A549 (cell line): ENCODE data around the gene PKHD1. TPM values are rescaled to one million over a fixed set of nuclear protein-coding genes. Genes with fewer than 3 reads are reported as not detected.

Experiments
- ATAC-seq, 2 experiments: fragments of 200-7000 bp in 1 of 2; fragments of >200 bp in 1 of 2; cut with Nextera tagmentation in 1 of 2; cut with Tn5 transposase in 1 of 2; 3 replicates each; pipeline versions ENCODE4 v1.8.0 to v1.9.1; 2018 to 2020; ENCODE audit warnings: mild to moderate bottlenecking in 1 of 2, moderate library complexity in 1 of 2
- CTCF ChIA-PET: fragments of 300-600 bp; sonication (Branson Sonifier 250); formaldehyde crosslinking; extraction: SDS; loops from one replicate; lab custom pipeline; 2021; ENCODE audit warnings: antibody characterized with exemption, inconsistent platforms; lab: Yijun Ruan, JAX
- POLR2A ChIA-PET: fragments of 350-600 bp; formaldehyde crosslinking; extraction: SDS; loops from one replicate; lab custom pipeline; 2021; ENCODE audit warnings: antibody characterized with exemption, inconsistent platforms; lab: Yijun Ruan, JAX
- DNase-seq, 2 experiments: peaks; one replicate each; pipeline versions ENCODE4 v3.0.0 to v3.0.0-alpha.2; 2011 to 2016; ENCODE audit warnings: low read depth in 1 of 2, low spot score in 1 of 2
- FAIRE-seq: peaks from 2 replicates; lab custom pipeline; 2011; peaks lifted over from hg19 to GRCh38; lab: Jason Lieb, UNC
- H3K27ac ChIP-seq, 2 experiments: fragments of >200 bp; sonication (Bioruptor Twin); formaldehyde crosslinking; 3 replicates each; pipeline ENCODE4 v1.5.1; 2016 to 2017
- H3K4me1 ChIP-seq: fragments of >200 bp; sonication (Bioruptor Twin); formaldehyde crosslinking; 3 replicates; pipeline ENCODE4 v1.6.1; 2016
- H3K4me2 ChIP-seq: fragments of >200 bp; sonication (Bioruptor Twin); formaldehyde crosslinking; 3 replicates; pipeline ENCODE4 v1.6.1; 2016
- H3K4me3 ChIP-seq: fragments of >200 bp; sonication (Bioruptor Twin); formaldehyde crosslinking; 3 replicates; pipeline ENCODE4 v1.5.1; 2016
- H3K9me3 ChIP-seq: fragments of >200 bp; sonication (Bioruptor Twin); formaldehyde crosslinking; 3 replicates; pipeline ENCODE4 v1.6.1; 2016
- ATOH8 ChIP-seq: fragments of 250-450 bp; sonication (Bioruptor Pico); IDR thresholded peaks from 2 replicates; pipeline ENCODE4 v1.5.0; 2020; ENCODE audit warnings: low read depth, mild to moderate bottlenecking, moderate library complexity
- BCL3 ChIP-seq: fragments of >200 bp; sonication (Bioruptor Twin); formaldehyde crosslinking; IDR thresholded peaks from 3 replicates; pipeline ENCODE4 v1.6.1; 2016
- CBX2 ChIP-seq: fragments of 200-600 bp; sonication (generic); IDR thresholded peaks from 2 replicates; pipeline ENCODE4 v1.6.1; 2016; ENCODE audit warnings: low read depth, mild to moderate bottlenecking, borderline replicate concordance
- CBX8 ChIP-seq: fragments of 200-600 bp; sonication (generic); IDR thresholded peaks from 2 replicates; pipeline ENCODE4 v1.6.1; 2016
- CEBPB ChIP-seq, 2 experiments: fragments of >200 bp in 1 of 2; sonication (Bioruptor Twin) in 1 of 2; formaldehyde crosslinking in 1 of 2; IDR thresholded peaks; 2 replicates each; pipeline ENCODE4 v1.6.1; 2012 to 2016
- CHD2 ChIP-seq: fragments of 150-350 bp; IDR thresholded peaks from 2 replicates; pipeline ENCODE4 v1.6.1; 2014; ENCODE audit warnings: low read length; ENCODE audit not compliant: partially characterized antibody
- EHF ChIP-seq: fragments of 250-450 bp; sonication (Bioruptor Pico); IDR thresholded peaks from 2 replicates; pipeline ENCODE4 v1.5.0; 2020; ENCODE audit warnings: mild to moderate bottlenecking
- FOSB ChIP-seq: fragments of 250-450 bp; sonication (Bioruptor Pico); IDR thresholded peaks from 2 replicates; pipeline ENCODE4 v1.5.0; 2020; ENCODE audit warnings: mild to moderate bottlenecking, moderate library complexity
- FOSL2 ChIP-seq, 2 experiments: fragments of 450-650 bp in 1 of 2; fragments of >200 bp in 1 of 2; sonication (Bioruptor Twin) in 1 of 2; formaldehyde crosslinking; IDR thresholded peaks; 2 replicates each; pipeline versions ENCODE4 v1.5.0 to v1.6.1; 2016 to 2020; ENCODE audit warnings: mild to moderate bottlenecking in 1 of 2, moderate library complexity in 1 of 2
- HDAC2 ChIP-seq: fragments of 200-600 bp; sonication (generic); IDR thresholded peaks from 2 replicates; pipeline ENCODE4 v1.6.1; 2016
- HEYL ChIP-seq: fragments of 250-450 bp; sonication (Bioruptor Pico); IDR thresholded peaks from 2 replicates; pipeline ENCODE4 v1.8.0; 2021; ENCODE audit warnings: mild to moderate bottlenecking, moderate library complexity
- HMGXB4 ChIP-seq: fragments of 250-450 bp; sonication (Bioruptor Pico); IDR thresholded peaks from 2 replicates; pipeline ENCODE4 v1.5.0; 2021; ENCODE audit warnings: mild to moderate bottlenecking, moderate library complexity, borderline replicate concordance
- HOXA7 ChIP-seq: fragments of 250-450 bp; sonication (Bioruptor Pico); IDR thresholded peaks from 2 replicates; pipeline ENCODE4 v1.5.0; 2020; ENCODE audit warnings: mild to moderate bottlenecking, moderate library complexity
- HOXB13 ChIP-seq: fragments of 250-450 bp; sonication (Bioruptor Pico); IDR thresholded peaks from 2 replicates; pipeline ENCODE4 v1.5.0; 2020; ENCODE audit warnings: low read depth, mild to moderate bottlenecking, moderate library complexity
- KDM1A ChIP-seq: fragments of 200-600 bp; sonication (generic); IDR thresholded peaks from 2 replicates; pipeline ENCODE4 v1.6.1; 2016; ENCODE audit warnings: low read depth, mild to moderate bottlenecking
- KDM5A ChIP-seq: fragments of 200-600 bp; sonication (generic); IDR thresholded peaks from 2 replicates; pipeline ENCODE4 v1.6.1; 2016; ENCODE audit warnings: antibody characterized with exemption, mild to moderate bottlenecking
- MAZ ChIP-seq: fragments of 150-350 bp; IDR thresholded peaks from 2 replicates; pipeline ENCODE4 v1.6.1; 2014; ENCODE audit warnings: antibody characterized with exemption, low read depth, low read length, borderline replicate concordance
- MYC ChIP-seq: IDR thresholded peaks from 2 replicates; pipeline ENCODE4 v1.6.1; 2012; ENCODE audit warnings: mild to moderate bottlenecking, inconsistent platforms, low read length, improper control_type of control experiment, borderline replicate concordance
- PHF8 ChIP-seq: fragments of 200-600 bp; sonication (generic); IDR thresholded peaks from 2 replicates; pipeline ENCODE4 v1.6.1; 2016; ENCODE audit warnings: low read depth, mild to moderate bottlenecking, antibody characterized with exemption, moderate library complexity, borderline replicate concordance
- POLR2A ChIP-seq: IDR thresholded peaks from 2 replicates; pipeline ENCODE4 v1.6.1; 2012; ENCODE audit warnings: mild to moderate bottlenecking, low read length
- POLR2AphosphoS2 ChIP-seq: conservative IDR thresholded peaks from 2 replicates; pipeline ENCODE4 v1.6.1; 2012; ENCODE audit warnings: low read length, improper control_type of control experiment, inconsistent platforms
- RCOR1 ChIP-seq: fragments of 150-350 bp; IDR thresholded peaks from 2 replicates; pipeline ENCODE4 v1.6.1; 2014; ENCODE audit warnings: antibody characterized with exemption, low read length, low read depth
- RNF2 ChIP-seq: fragments of 200-600 bp; sonication (generic); IDR thresholded peaks from 2 replicates; pipeline ENCODE4 v1.6.1; 2016; ENCODE audit warnings: low read depth, mild to moderate bottlenecking, antibody characterized with exemption, moderate library complexity, borderline replicate concordance
- USF2 ChIP-seq: fragments of 450-650 bp; IDR thresholded peaks from 2 replicates; pipeline ENCODE4 v1.6.1; 2014; ENCODE audit warnings: antibody characterized with exemption
- ZC3H11A ChIP-seq: fragments of 450-650 bp; IDR thresholded peaks from 2 replicates; pipeline ENCODE4 v1.6.1; 2014; ENCODE audit warnings: antibody characterized with exemption, mild to moderate bottlenecking
- ZNF302 ChIP-seq: fragments of 250-450 bp; sonication (Bioruptor Pico); IDR thresholded peaks from 2 replicates; pipeline ENCODE4 v1.9.0; 2021; ENCODE audit warnings: inconsistent platforms, mild to moderate bottlenecking, moderate library complexity
- WGBS: methylation state at CpG from one replicate; pipeline ENCODE4 v1.1.6; 2017; ENCODE audit errors: missing lambda C conversion rate; 5-methylcytosine and 5-hydroxymethylcytosine counted together
- polyA plus RNA-seq, 4 experiments: library from polyadenylated mRNA; depleted of rRNA in 3 of 4; stranded (reverse); fragments of >200 nt; fragmentation: RNase III in 1 of 4; extraction: RNeasy Plus Mini Kit Qiagen cat#74134 plus additional on column Dnase treatment in 1 of 4; gene quantifications; 2 replicates in 3 of 4; 3 replicates in 1 of 4; pipeline ENCODE4 v1.2.3, GENCODE V29; 2011 to 2017

Gene PKHD1
- polyA plus RNA-seq, 2 of the 4 experiments (the other 2 are of a cell fraction), result not detected

GRCh38 chr6:51569594-51569993 lies 517.8 kb downstream of the PKHD1 start:
- DNase-seq (no peak), ATAC-seq (no peak), FAIRE-seq (no peak)
- no peak overlapping the region for H3K4me3 ChIP-seq
- H3K27ac ChIP-seq, result no peak overlapping the region
- 0% methylated on average over 1 of the region's 1 CpG for WGBS
- ChIA-PET CTCF (no interaction called here), POLR2A (no interaction called here)
- H3K9me3 ChIP-seq, result no peaks in the 10 kb centered on the region
- H3K4me1 ChIP-seq, result no peaks in the 10 kb centered on the region
- H3K4me2 ChIP-seq, result no peak overlapping the region
- TF ChIP-seq KDM1A, result no peak
- no peak for TF ChIP-seq FOSB (CRISPR knock-in tag)
- no peak for TF ChIP-seq HOXA7 (CRISPR knock-in tag)
- TF ChIP-seq HEYL (CRISPR knock-in tag), result no peak
- no peak for TF ChIP-seq MYC
- no peak for TF ChIP-seq POLR2A
- TF ChIP-seq RCOR1, result no peak
- TF ChIP-seq MAZ, result no peak
- TF ChIP-seq CBX8, result no peak
- no peak for TF ChIP-seq EHF (CRISPR knock-in tag)
- no peak for TF ChIP-seq RNF2
- TF ChIP-seq HMGXB4 (CRISPR knock-in tag), result no peak

GRCh38 chr6:51568771-51569170 lies 518.6 kb downstream of the PKHD1 start:
- Histone ChIP-seq H3K4me1 (no peaks in the 10 kb centered on the region), H3K4me2 (no peak overlapping the region), H3K9me3 (no peaks in the 10 kb centered on the region), H3K4me3 (no peak overlapping the region), H3K27ac (no peak overlapping the region)
- ATAC-seq, result no peak
- TF ChIP-seq POLR2AphosphoS2, result no peak
- TF ChIP-seq CHD2, result no peak
- no peak for TF ChIP-seq BCL3
- no peak for TF ChIP-seq KDM5A
- no peak for TF ChIP-seq CBX2
- no peak for TF ChIP-seq FOSL2 (IDR thresholded peaks at IDR 0.05)
- TF ChIP-seq FOSL2 (CRISPR knock-in tag; IDR thresholded peaks at IDR 0.05), result no peak
- no peak for TF ChIP-seq HMGXB4 (CRISPR knock-in tag)
- TF ChIP-seq ATOH8, result no peak
- WGBS, result 0% methylated on average over 2 of the region's 2 CpGs
- no peak for DNase-seq
- ChIA-PET CTCF (no interaction called here), POLR2A (no interaction called here)
- no peak for FAIRE-seq

GRCh38 chr6:51565472-51565871 lies 521.9 kb downstream of the PKHD1 start:
- Histone ChIP-seq H3K9me3 (no peaks in the 10 kb centered on the region), H3K4me2 (no peak overlapping the region), H3K4me3 (no peak overlapping the region), H3K4me1 (no peaks in the 10 kb centered on the region), H3K27ac (no peak overlapping the region)
- POLR2A ChIA-PET, result no interaction called here
- FAIRE-seq (no peak), ATAC-seq (no peak), DNase-seq (no peak)
- CTCF ChIA-PET, result no interaction called here
- no peak for TF ChIP-seq FOSB (CRISPR knock-in tag)
- TF ChIP-seq ATOH8, result no peak
- no peak for TF ChIP-seq POLR2A
- no peak for TF ChIP-seq ZC3H11A
- TF ChIP-seq USF2, result no peak
- TF ChIP-seq CEBPB (IDR thresholded peaks at IDR 0.05), result no peak
- TF ChIP-seq HDAC2, result no peak
- TF ChIP-seq PHF8, result no peak
- no peak for TF ChIP-seq ZNF302 (CRISPR knock-in tag)
- no peak for TF ChIP-seq BCL3
- TF ChIP-seq HOXB13 (CRISPR knock-in tag), result no peak
